Stimulated activated CD8-positive, alpha-beta memory T cell treated with anti-CD3 and anti-CD28 coated beads, Interleukin-12 subunit alpha, Interleukin-12 subunit beta, amount 100 ng/mL, for 24 hours (primary cell): ENCODE measurements around the gene GGCX.
"Not testable (repeated sequence)": the region's sequence is repeated elsewhere in the genome, so short reads cannot be mapped to it uniquely, and the experiment has no call there.

Experiments used
- DNase-seq: peaks from one replicate; pipeline ENCODE4 v3.0.0-alpha.2; 2020; ENCODE audit errors: extremely low read depth

GGCX gene

DNA sequence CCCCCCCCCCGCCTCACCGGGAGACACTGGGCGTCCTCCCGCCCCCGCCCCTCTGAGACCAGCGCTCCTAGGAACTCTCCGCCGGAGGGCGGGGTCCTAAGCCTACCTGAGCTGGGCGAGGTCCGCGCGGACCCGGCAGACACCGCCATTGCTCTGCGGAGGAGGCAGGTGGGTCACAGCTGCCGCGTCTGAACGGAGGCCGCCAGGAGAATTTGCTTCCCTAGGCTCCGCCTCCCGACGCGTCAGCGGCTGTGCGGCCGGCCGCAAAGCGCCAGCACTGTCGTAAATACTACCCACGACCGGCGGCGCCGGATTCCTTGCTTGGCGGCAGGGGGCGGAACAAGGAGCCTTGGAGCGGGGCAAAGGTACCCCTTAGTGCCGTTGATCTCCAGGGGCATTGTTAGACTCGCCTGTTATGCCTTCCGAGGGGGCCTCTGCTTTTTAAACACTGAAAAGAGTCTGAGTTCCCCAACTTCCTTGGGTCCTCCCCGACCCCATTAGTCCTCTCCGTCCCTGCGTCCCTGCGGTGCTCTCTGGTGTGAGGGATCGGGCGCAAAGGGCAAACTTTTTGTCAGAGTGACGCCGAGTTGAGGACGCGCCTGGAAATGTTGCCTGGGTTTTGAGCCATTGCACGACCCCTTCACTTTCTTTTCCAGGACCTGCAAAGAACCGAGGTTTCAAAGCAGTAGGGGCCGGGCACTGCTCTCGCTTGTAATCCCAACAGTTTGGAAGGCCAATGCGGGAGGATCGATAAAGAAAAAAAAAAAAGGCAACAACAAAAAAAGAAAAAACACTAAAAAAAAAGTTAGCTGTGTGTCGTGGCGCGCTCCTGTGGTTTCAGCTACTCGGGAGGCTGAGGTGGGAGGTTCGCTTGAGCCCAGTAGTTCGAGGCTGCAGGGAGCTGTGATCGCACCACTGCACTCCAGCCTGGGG lies at the start of gene GGCX:
Gene GGCX, minus strand, starts transcription at position 214 of the 933 bp plus-strand sequence. Its CDS starts 65 bp downstream, at position 149.
- peak; percentile 88 for DNase-seq

DNA sequence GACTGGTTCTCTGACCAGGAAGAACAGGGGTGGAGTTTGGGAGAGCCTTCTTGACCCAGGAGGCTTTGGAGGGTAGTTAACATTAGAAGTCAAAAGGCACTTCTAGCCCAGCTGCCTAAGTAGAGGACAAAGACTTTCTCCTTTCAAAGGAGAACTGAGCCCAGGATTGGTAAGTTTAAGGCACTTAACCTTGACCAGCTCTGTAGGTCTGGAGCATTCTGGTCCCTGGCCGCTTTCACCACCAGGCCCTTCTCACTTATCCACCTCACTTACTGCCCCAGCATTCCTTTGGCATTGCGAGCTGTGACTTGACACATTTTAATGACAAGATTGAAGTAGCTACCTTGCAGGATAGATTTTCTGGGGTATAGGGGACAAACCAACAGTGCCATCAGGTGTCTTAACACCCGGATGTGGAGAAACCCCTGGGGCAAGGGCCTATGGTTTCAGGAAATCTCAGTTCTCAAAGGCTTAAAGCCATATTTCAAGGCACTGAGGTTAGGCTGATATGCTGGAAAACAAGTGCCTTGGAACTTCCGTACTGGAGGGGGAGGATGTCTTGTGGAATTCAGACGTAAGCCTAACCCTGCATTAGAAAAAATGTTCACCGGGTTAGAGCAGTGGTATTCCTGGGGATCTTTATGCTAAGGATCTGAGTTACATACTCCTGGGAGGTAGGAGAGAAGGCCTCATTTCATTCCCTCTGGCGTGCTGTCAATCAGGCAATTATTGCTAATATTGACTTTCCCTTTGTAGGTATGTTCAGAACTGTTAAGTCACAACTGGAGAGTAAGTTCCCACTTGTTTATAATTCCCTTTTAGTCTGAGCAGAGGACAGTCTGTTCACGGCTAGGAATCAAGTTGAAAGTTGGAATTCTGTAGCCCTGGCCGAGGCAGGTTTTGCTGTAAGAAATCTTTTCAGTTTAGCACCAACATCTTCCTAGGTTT lies 46.2 kb upstream of the GGCX start:
- no peak for DNase-seq

DNA sequence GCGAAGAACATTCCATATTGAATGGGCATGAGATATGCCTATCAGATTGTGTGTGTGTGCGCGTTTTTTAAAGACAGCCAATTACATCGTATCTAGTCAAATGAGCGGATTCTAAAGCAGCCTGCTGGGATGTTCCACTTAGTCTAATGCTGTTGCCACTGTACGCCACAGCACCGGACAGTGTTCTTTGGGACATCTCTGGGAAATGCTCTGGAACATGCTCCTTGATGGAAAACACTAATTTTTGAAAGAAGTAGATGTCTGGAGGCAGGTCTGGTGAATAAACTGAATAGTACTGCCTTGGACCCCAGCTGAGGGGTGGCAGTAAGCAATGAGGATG lies 44.8 kb upstream of the GGCX start:
- no peak for DNase-seq

DNA sequence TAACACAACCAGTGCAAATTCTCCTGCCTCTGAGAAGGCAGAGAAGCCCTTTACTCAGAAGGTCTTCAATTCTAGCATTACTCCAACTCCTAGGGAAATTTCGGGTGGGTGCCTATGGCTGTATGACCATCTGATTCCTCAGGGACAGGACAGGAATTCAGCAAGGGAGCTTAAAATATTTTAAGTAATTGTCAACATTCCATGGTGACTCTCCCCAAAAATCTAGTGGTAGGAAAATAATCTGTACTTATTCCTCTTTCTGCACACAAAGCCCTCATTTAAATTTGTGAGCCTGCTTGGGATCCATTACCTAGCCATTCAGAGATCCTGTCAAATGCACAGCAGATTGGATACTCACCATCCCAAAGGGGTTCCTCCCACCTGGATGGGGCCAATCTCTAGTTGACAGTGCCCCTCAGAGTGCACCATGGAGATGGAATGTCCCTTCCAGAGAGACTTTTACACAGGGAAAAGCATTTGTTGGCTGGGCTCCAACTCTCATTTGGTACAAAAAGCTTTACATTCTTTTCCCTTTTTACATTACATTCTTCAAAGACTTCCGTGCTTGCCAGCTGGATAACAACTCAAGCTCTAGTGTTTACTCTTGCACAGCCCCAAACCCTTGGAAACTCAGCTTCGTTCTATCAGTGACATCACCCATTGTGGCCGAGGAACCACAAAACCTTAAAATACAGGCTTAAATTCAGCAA lies 44.3 kb upstream of the GGCX start:
- no peak for DNase-seq

DNA sequence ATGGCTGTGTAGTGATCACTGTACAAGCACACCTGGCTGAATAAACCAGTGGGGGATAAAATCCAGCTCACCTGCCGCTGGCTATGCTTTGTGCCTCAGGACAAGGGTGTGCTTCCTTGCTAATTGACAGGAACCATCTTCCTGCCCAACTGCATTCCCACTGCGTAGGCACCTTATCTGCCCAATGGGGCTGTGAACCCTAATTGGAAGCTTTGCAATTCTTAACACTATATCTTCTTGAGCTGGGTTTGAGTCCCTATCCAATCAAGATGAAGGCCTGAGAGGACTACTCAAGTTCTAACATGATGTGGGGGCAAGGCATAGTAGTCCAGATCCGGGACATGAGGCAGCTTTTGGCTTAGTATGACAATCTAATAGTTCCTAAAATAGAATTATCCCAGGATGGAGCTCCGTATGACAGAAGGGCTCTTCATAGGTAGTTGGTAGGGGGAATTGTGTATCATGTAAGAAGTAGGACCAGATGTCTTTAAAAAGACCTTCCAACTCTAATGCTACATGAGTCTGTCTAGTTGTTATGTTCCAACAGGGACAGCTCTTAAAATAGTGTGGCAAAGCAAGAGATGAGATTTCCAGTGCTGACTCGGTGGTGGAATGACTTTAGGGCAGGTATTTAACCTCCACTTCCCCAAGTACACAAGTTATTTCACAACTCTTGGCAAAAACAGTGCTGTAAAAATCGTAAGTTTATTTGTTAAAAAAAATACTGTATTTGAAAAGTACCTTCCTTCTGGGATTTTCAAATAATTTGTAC lies 43.5 kb upstream of the GGCX start:
- no peak for DNase-seq

DNA sequence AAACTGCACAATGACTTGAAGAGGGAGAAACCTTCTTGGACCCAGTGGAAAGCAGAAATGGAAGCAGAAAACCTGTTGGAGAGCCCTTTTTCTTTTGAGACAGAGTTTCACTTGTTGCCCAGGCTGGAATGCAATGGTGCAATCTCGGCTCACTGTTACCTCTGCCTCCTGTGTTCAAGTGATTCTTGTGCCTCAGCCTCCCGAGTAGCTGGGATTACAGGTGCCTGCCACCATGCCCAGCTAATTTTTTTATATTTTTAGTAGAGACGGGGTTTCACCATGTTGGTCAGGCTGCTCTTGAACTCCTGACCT lies 42.8 kb upstream of the GGCX start:
- DNase-seq = not testable (repeated sequence)

DNA sequence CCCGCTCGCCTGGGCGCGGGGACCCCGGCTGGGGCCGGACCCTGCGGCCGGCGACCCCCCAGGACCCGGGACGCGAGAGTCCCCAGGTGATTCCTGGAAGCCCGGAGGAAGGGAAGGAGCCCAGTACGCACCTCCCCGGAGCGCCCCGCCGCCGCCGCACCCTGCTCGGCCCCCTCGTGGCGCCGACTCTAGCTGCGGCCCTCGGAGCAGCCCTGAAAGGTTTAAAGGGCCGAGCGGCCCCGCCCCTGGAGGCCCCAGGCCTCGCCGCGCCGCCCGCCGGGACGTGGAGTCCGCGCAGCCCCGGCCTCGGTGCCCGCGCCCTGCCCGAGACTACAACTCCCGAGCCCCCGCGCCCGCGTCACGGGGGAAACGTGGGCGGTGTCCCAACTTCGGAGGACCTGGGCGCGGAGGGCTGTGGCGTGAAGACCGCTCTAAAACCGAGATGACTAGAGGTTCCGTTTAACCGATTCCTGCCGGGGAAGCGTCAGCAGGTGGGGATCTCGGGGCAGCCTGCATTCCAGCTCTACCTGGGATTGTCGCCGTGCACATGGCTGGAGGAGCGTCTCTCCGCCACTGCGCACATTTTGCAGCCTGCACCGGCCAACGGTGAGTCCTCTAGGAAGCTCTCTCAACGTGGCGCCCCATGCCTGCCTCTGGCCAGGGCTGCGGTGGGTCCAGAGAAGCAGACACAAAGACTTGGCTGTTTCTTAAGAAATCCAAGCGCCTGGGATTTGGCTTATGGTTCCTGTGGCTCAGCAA lies 41.4 kb upstream of the GGCX start, which contains the start of gene TMEM150A:
Gene TMEM150A, minus strand, starts transcription at position 223 of the 759 bp plus-strand sequence. CDS start 750 bp downstream, outside the sequence.
- peak; percentile 74 for DNase-seq

DNA sequence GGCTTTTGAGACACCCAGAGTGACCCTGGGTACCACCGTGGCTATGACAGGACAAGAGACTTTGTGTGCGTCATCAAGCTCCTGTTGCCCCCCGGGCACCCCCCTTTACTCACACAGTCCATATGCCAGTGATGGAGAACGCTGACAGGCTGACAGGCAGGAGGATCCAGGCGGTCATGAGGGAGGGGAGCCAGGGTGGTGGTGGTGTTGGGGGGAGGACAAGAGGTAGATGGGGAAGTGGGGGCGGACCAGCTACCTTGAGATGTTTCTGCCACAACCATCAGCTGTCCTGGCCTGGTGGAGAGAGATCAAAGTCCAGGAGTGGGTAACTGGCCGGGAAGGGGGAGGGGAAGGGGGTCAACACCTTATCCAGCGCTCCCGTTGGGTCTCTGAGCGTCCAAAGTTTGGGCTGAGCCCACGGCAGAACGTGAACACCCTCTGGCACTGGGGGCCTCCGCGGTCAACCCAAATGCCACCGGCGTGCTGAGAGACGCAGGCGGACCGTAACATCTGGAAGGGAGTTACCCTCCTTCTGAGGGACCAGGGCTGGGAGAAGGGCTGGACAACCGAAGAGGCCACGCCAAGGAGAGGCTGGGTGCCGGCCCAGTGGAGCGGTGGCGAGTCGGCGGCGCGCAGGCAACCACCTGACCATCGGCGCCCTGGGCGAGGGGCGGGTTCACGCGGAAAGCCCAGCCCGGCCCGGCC lies 40.6 kb upstream of the GGCX start:
- no peak for DNase-seq

DNA sequence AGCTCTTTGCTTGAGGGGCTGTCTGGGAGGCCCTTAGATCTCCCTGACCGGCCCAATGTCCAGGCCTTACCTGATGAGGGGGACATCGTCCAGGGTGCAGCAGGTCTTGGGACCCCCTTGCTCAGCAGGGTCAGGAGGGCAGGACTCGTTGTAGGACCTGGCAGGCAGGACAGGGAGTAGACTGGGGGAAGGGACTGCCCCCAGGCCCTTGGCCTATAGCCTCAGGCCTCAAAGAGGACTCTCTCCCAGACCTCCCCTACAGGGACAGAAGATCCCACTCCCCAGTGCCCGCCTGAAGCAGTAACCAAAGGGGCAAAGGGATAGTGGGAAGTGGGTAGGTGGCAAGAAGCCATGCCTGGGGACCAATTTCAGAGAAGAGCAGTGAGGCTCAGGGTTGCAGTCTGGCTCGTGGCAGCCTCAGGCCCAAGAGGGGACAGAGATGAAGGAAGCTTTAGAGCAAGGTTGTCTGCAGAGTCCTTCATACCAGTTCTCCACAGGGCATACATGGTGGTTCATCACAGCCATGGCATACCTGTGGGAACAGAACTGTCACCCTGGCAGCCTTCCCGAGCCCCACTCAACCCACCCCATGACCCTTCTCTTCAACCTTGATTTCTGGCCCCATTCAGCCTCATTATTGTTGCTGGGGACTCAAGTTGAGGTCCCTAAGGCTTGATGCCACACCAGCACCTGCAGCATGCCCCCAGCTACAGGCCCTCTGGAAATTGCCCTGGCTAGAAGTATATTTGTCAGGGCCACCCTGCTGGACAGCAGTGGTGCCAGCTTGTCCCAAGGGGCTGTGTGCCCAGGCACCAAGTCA lies 39.9 kb upstream of the GGCX start:
- DNase-seq = no peak

DNA sequence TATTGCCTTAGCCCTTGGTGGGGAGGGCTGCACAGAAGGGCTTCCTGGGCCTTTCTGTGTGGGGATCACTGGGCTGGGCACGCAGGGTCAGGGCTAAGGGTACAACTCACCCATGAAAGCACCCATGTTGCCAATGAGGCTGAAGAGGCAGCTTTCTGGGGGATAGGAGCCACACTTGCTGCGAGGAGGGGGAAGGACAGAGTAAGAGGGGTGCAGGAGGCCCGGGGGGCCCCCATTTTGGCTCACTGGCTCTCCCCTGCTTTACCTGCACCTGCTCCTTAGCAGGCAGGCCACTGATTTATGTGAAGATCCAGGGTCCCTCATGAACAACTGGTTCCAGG lies 38.9 kb upstream of the GGCX start:
- DNase-seq = no peak

DNA sequence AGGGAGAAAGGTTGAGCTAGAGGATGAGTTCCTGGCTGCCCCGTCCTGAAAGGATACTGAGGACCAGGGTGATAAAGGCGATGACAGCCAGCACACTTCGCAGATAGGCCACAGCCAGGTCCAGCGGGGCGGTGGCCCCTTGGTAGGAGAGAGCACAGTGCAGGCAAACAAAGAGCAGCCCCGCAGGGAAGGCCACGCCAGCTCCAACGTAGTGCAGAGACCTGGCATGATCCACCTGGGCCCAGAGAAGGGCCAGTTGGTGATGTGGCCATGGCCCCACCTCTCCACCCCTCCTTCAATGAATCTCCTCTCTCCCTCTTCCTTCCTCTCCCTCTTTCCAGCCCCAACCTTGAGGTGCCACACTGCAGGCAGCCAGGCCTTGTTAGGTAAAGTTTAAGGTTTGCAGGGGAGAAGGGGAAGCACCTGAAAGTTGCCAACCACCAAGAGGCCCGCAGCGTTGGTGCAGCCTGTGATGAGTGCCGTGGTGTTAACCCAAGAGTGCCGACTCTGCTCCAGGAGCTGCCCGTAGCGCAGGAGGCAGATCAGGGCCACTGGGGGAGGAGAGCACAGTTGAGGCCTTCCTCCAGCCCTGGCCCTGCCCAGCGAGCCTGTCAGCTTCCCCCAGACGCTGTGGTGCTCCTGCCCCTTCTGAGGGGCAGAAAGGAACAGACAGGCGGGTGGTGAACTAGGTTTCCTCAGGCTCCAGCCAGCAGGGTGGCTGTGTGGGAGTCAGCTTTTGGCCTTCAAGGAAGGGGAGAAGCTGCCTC lies 38.4 kb upstream of the GGCX start:
- DNase-seq = no peak

DNA sequence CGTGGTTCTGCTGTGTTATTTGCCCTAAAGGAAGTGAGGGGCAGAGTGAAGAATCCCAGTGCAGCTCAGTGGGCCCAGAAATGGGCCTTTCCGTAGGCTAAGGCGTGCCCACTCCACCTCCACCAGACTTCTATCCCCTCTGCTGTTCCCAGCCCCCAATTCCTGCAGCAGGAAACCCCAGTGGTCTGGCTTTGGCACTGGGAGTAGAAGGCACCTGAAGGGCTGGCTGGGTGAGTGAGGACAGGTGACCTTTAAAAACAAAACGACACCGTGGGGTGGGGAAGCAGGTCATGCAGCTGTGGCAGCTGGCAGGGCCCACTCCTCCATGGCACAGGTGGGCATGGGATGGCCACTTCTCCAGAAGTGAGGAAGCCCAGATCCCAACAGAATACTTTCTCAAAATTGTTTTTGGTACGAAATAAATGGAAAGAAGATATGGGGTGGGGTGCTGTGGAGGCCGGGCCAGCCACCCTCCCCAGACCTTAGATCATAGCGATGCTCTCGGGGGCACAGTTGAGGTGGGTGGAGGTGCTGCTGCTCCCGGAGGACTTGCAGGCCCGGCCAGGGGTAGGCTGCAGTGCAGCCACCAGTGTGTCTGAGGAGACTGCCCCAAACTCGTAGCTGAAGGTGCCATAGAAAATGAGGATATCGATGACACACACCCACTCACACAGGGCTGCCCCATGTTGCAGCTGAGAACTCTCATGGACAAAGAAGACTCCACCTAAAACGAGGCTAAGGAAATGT lies 37.5 kb upstream of the GGCX start:
- DNase-seq = no peak

DNA sequence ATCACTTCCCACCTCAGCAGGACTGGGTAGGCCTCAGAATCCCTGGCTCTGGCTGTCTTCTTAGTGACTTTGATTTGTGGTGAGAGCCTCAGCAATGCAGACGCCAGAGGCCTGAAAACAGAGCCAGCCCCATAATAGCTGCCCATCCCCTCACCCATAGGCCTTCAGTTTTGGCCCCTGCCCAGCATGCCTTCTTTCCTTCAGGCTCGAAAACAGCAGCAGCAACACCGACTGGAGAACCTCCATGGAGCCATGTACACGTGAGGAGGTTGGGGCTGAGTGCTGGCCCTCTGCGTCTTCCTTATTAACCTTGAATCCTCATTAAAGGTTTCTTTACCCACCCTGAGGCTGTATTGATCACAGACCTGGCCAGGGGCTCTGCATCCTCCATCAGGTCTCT lies 35.9 kb upstream of the GGCX start:
- no peak for DNase-seq

DNA sequence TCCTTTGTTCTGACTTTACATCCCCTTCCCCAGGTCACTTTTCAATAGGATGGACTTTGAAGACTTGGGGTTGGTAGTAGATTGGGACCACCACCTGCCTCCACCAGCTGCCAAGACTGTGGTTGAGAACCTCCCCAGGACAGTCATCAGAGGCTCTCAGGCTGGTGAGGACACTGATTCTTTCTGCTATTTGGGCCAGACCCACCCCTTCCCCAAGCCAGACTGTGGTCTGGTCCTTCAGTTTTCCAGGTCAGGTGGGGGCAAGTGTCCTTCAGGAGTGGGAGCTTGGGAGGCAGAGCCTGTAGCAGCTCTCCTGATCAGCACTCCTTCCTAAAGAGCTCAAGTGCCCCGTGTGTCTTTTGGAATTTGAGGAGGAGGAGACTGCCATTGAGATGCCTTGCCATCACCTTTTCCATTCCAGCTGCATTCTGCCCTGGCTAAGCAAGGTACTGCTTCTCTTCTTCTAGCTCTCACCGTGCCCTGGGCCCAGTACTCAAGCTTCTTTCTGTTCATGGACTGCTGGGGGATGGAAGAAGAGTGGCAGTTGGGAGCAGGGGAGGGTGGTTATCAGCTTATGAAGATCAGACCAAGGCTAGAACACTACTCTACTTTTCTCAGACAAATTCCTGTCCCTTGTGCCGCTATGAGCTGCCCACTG lies 35.3 kb upstream of the GGCX start:
- no peak for DNase-seq

DNA sequence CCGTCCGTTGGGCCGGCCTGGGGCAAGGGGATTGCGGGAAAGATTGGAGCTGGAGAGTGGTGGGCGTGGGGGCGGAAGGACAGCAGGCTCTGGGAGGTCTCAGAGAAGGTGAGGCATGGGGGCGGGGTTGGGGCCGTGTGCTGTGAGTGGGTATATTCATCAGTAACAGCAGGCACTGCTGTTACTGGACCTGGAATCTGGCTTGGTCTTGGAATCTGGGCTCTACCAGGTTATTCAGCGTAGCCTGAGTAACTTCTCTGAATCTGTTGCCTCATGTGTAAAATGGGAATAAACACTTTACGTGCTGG lies 34.7 kb upstream of the GGCX start:
- no peak for DNase-seq

DNA sequence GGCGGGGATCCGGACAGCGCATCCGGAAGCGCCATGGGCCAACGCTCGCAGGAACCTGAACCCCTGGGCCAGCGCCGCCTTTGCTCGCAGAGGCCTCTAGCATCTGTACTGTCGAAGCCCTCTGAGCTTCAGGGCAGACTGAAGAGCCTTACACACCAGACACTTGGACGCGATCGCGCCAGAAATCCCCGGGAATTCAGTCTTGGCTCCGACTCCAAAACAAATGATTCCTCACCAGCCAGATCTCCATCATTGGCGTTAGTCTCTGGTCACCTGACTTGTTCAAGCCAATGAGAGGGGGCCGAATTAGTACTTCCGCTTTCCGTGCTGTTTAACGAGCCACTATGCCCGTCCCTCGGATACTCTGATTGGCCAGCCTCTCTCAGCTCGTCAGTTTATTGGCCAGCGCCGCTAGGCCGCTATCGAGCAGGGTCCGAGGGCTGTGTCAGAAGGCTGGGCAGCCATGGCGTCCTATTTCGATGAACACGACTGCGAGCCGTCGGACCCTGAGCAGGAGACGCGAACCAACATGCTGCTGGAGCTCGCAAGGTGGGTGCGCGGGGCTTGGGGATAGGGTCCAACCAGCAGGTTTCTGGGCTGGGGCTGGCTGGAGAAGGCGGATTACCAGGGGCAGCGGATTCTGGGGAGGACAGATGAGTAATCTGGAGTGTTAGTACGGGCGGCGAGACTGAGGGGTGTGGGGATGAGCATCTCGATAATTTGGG lies 34.2 kb upstream of the GGCX start, which contains the start of gene RNF181:
Gene RNF181, plus strand, starts transcription at position 445 of the 725 bp plus-strand sequence. Its CDS starts 19 bp downstream, at position 464.
- peak; percentile 74 for DNase-seq
